Neural cell (in vitro differentiated cells): ENCODE measurements around the gene IDE.

Source experiments
- EZH2 ChIP-seq: fragments of 200-600, 300-800 bp; shearing (Covaris generic), sonication (generic); IDR thresholded peaks from 2 replicates; pipeline ENCODE4 v1.6.1; 2014; ENCODE audit warnings: antibody characterized with exemption, low read length, borderline replicate concordance, mild to moderate bottlenecking; ENCODE audit not compliant: insufficient read depth, poor library complexity, severe bottlenecking
- POLR2AphosphoS5 ChIP-seq: IDR thresholded peaks from 2 replicates; pipeline ENCODE4 v1.6.1; 2012
- TF ChIP-seq, protein P1 (sequence below): fragments of 450-650 bp; IDR thresholded peaks from 2 replicates; pipeline ENCODE4 v1.5.1; 2014; ENCODE audit warnings: antibody characterized with exemption, mild to moderate bottlenecking, moderate library complexity; ENCODE audit not compliant: poor library complexity, severe bottlenecking

DNA sequence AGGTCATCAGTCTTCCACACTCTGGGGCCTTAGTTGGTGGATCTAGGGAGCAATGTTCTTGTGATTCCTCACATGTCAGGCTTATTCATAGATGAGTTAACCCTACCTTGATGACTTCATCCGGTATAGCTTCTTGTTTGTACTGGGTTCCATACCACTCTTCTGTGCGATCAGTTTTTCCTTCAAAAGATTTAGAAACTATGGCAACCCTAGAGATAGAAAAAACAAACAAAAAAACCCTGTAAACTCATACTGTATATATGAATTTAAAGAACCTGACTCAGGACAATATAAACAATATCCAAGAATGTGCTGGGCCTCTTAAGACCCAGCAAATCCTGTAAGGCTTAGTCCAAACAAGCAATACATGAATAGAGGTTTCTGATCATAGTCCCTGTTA, 83.5 kb downstream of the IDE start:
- TF ChIP-seq POLR2AphosphoS5 (no peak), EZH2 (no peak)
- TF ChIP-seq, protein P1, sequence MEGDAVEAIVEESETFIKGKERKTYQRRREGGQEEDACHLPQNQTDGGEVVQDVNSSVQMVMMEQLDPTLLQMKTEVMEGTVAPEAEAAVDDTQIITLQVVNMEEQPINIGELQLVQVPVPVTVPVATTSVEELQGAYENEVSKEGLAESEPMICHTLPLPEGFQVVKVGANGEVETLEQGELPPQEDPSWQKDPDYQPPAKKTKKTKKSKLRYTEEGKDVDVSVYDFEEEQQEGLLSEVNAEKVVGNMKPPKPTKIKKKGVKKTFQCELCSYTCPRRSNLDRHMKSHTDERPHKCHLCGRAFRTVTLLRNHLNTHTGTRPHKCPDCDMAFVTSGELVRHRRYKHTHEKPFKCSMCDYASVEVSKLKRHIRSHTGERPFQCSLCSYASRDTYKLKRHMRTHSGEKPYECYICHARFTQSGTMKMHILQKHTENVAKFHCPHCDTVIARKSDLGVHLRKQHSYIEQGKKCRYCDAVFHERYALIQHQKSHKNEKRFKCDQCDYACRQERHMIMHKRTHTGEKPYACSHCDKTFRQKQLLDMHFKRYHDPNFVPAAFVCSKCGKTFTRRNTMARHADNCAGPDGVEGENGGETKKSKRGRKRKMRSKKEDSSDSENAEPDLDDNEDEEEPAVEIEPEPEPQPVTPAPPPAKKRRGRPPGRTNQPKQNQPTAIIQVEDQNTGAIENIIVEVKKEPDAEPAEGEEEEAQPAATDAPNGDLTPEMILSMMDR = no peak
